HepG2 (cell line): ENCODE measurements around the gene PJA2.

Experiments used
- CHD4 ChIP-seq: fragments of 200-600 bp; sonication (generic); IDR thresholded peaks from 2 replicates; pipeline ENCODE4 v1.7.0; 2017; ENCODE audit warnings: mild to moderate bottlenecking, low read length, borderline replicate concordance
- MNT ChIP-seq: fragments of 450-650 bp; IDR thresholded peaks from 2 replicates; pipeline ENCODE4 v1.6.1; 2016
- NR2F6 ChIP-seq, 2 experiments: IDR thresholded peaks; 2 replicates each; pipeline ENCODE4 v1.6.1; 2016; ENCODE audit warnings: antibody characterized with exemption in 1 of 2, mild to moderate bottlenecking in 1 of 2
- POLR2AphosphoS5 ChIP-seq: IDR thresholded peaks from 2 replicates; pipeline ENCODE4 v1.6.1; 2012; ENCODE audit warnings: low read depth, low read length
- TFAP4 ChIP-seq: sonication (generic); IDR thresholded peaks from 2 replicates; pipeline ENCODE4 v1.6.1; 2016; ENCODE audit warnings: low read depth, borderline replicate concordance
- U2AF1 ChIP-seq: fragments of 200-400 bp; formaldehyde crosslinking; optimal IDR thresholded peaks from 2 replicates; pipeline ENCODE3; 2017; ENCODE audit warnings: mild to moderate bottlenecking, low read depth, low read length
- ZBTB49 ChIP-seq: sonication (generic); formaldehyde crosslinking; IDR thresholded peaks from 2 replicates; pipeline ENCODE4 v1.4.0; 2020; ENCODE audit warnings: missing genetic modification reagents, borderline replicate concordance
- ZC3H4 ChIP-seq: sonication (generic); formaldehyde crosslinking; IDR thresholded peaks from 2 replicates; pipeline ENCODE4 v1.4.0; 2020; ENCODE audit warnings: missing genetic modification reagents, borderline replicate concordance
- ZFP90 ChIP-seq: sonication (generic); formaldehyde crosslinking; IDR thresholded peaks from 2 replicates; pipeline ENCODE4 v1.8.0; 2022; ENCODE audit warnings: missing genetic modification reagents, mild to moderate bottlenecking, inconsistent platforms, borderline replicate concordance
- ZNF770 ChIP-seq: sonication (generic); formaldehyde crosslinking; IDR thresholded peaks from 2 replicates; pipeline ENCODE4 v1.5.0; 2020; ENCODE audit warnings: mild to moderate bottlenecking, missing genetic modification reagents
- TF ChIP-seq, protein P1 (sequence below): sonication (generic); formaldehyde crosslinking; IDR thresholded peaks from 2 replicates; pipeline ENCODE4 v1.5.0; 2020; ENCODE audit warnings: mild to moderate bottlenecking, missing genetic modification reagents, moderate library complexity

GRCh38 chr5:109374625-109375024, 35.1 kb downstream of the PJA2 start:
- TF ChIP-seq, protein P1, sequence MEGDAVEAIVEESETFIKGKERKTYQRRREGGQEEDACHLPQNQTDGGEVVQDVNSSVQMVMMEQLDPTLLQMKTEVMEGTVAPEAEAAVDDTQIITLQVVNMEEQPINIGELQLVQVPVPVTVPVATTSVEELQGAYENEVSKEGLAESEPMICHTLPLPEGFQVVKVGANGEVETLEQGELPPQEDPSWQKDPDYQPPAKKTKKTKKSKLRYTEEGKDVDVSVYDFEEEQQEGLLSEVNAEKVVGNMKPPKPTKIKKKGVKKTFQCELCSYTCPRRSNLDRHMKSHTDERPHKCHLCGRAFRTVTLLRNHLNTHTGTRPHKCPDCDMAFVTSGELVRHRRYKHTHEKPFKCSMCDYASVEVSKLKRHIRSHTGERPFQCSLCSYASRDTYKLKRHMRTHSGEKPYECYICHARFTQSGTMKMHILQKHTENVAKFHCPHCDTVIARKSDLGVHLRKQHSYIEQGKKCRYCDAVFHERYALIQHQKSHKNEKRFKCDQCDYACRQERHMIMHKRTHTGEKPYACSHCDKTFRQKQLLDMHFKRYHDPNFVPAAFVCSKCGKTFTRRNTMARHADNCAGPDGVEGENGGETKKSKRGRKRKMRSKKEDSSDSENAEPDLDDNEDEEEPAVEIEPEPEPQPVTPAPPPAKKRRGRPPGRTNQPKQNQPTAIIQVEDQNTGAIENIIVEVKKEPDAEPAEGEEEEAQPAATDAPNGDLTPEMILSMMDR: no peak
- TF ChIP-seq U2AF1 (no peak), ZBTB49 (no peak), ZC3H4 (CRISPR knock-in tag) (no peak), POLR2AphosphoS5 (no peak), TFAP4 (no peak), MNT (no peak), CHD4 (no peak), NR2F6 (IDR thresholded peaks at IDR 0.05) (no peak), NR2F6 (CRISPR knock-in tag; IDR thresholded peaks at IDR 0.05) (no peak), ZFP90 (CRISPR knock-in tag) (no peak), ZNF770 (CRISPR knock-in tag) (no peak)
